ENCODE measurements around the gene INO80B.

GRCh38 chr2:74440378-74441169, 14.3 kb upstream of the INO80B start:
- TF ChIP-seq EZH2 (IDR thresholded peaks at IDR 0.05; ENCODE audit: low read length), result no peak
- TF ChIP-seq CTCF (optimal IDR thresholded peaks at IDR 0.05 in 1 of 3, IDR thresholded peaks at IDR 0.05 in 1 of 3, conservative IDR thresholded peaks at IDR 0.05 in 1 of 3; ENCODE audit: extremely low read depth in 1 of 3, insufficient read depth in 2 of 3, low read length in 3 of 3), result peak in 2 of 3 experiments; percentile 13 to 28

Data from keratinocyte (primary cell).